ENCODE results near the gene ISLR2.

ISLR2 gene

GRCh38 chr15:74175271-74176191 is 45.1 kb downstream of the ISLR2 start:
- peaks cover 78% of the 10 kb centered on the region for H3K27me3 ChIP-seq (replicated peaks; ENCODE audit: insufficient read depth, low read length)
- H2AFZ ChIP-seq (ENCODE audit: low read length) = no peak overlapping the region
- H3K36me3 ChIP-seq (replicated peaks; ENCODE audit: insufficient read depth, low read length) = no peaks in the 10 kb centered on the region
- no peaks in the 10 kb centered on the region for H3K4me1 ChIP-seq (ENCODE audit: low read length)
- H4K20me1 ChIP-seq (ENCODE audit: insufficient read depth, low read length) = no peaks in the 10 kb centered on the region
- no peak for DNase-seq
- no peak overlapping the region for H3K27ac ChIP-seq (ENCODE audit: low read length)
- no peaks in the 10 kb centered on the region for H3F3A ChIP-seq (ENCODE audit: insufficient read depth, low read length)
- H3K9me2 ChIP-seq (replicated peaks; ENCODE audit: insufficient read depth, low read length) = no peaks in the 10 kb centered on the region
- no peak overlapping the region for H3K9ac ChIP-seq (ENCODE audit: low read length)
- H3K4me3 ChIP-seq (ENCODE audit: low read length) = no peak overlapping the region
- H3K4me2 ChIP-seq (ENCODE audit: low read depth, low read length) = no peak overlapping the region
- no peaks in the 10 kb centered on the region for H3K9me3 ChIP-seq (replicated peaks; ENCODE audit: insufficient read depth, low read length)
- TF ChIP-seq, protein P1, sequence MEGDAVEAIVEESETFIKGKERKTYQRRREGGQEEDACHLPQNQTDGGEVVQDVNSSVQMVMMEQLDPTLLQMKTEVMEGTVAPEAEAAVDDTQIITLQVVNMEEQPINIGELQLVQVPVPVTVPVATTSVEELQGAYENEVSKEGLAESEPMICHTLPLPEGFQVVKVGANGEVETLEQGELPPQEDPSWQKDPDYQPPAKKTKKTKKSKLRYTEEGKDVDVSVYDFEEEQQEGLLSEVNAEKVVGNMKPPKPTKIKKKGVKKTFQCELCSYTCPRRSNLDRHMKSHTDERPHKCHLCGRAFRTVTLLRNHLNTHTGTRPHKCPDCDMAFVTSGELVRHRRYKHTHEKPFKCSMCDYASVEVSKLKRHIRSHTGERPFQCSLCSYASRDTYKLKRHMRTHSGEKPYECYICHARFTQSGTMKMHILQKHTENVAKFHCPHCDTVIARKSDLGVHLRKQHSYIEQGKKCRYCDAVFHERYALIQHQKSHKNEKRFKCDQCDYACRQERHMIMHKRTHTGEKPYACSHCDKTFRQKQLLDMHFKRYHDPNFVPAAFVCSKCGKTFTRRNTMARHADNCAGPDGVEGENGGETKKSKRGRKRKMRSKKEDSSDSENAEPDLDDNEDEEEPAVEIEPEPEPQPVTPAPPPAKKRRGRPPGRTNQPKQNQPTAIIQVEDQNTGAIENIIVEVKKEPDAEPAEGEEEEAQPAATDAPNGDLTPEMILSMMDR (IDR thresholded peaks at IDR 0.05; ENCODE audit: low read length) = no peak
- TF ChIP-seq EZH2phosphoT487 (IDR thresholded peaks at IDR 0.05; ENCODE audit: low read length) = no peak
- no peak for TF ChIP-seq EZH2 (optimal IDR thresholded peaks at IDR 0.05; ENCODE audit: low read depth, low read length)
- no peaks in the 10 kb centered on the region for H3K79me2 ChIP-seq (ENCODE audit: low read length)

DNA sequence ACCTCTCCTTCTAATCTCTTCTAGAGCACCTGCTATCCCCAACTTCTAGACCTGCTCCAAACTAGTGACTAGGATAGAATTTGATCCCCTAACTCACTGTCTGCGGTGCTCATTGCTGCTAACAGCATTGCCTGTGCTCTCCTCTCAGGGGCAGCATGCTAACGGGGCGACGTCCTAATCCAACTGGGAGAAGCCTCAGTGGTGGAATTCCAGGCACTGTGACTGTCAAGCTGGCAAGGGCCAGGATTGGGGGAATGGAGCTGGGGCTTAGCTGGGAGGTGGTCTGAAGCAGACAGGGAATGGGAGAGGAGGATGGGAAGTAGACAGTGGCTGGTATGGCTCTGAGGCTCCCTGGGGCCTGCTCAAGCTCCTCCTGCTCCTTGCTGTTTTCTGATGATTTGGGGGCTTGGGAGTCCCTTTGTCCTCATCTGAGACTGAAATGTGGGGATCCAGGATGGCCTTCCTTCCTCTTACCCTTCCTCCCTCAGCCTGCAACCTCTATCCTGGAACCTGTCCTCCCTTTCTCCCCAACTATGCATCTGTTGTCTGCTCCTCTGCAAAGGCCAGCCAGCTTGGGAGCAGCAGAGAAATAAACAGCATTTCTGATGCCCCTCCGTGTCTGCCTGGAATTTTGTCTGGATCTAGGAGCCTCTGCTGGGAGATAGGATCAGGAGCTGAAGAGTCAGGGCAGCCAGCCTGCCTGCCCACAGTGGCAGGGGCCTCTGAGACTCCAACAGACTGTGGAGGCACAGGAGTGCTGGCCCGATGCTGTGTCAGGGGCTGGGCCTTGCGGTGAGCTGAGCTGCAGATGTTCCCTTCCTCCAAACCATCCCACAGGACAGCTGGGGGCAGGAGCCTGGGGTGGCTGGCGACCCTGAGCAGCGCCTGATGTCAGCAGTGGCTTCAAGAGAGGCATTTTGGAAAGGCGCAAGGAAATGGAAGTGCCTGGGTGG is 46.2 kb downstream of the ISLR2 start:
- Histone ChIP-seq H3K4me3 (ENCODE audit: low read length) (no peak overlapping the region), H2AFZ (ENCODE audit: low read length) (no peak overlapping the region), H3K36me3 (replicated peaks; ENCODE audit: insufficient read depth, low read length) (no peaks in the 10 kb centered on the region), H3K9me2 (replicated peaks; ENCODE audit: insufficient read depth, low read length) (no peaks in the 10 kb centered on the region), H3K9ac (ENCODE audit: low read length) (no peak overlapping the region), H3K27ac (ENCODE audit: low read length) (no peak overlapping the region), H4K20me1 (ENCODE audit: insufficient read depth, low read length) (no peaks in the 10 kb centered on the region), H3K4me1 (ENCODE audit: low read length) (no peaks in the 10 kb centered on the region), H3K9me3 (replicated peaks; ENCODE audit: insufficient read depth, low read length) (no peaks in the 10 kb centered on the region), H3K79me2 (ENCODE audit: low read length) (no peaks in the 10 kb centered on the region), H3F3A (ENCODE audit: insufficient read depth, low read length) (no peaks in the 10 kb centered on the region), H3K27me3 (replicated peaks; ENCODE audit: insufficient read depth, low read length) (peaks cover 78% of the 10 kb centered on the region), H3K4me2 (ENCODE audit: low read depth, low read length) (no peak overlapping the region)
- no peak for DNase-seq
- TF ChIP-seq EZH2 (optimal IDR thresholded peaks at IDR 0.05; ENCODE audit: low read depth, low read length) (no peak), EZH2phosphoT487 (IDR thresholded peaks at IDR 0.05; ENCODE audit: low read length) (no peak)
- TF ChIP-seq, protein P1 (IDR thresholded peaks at IDR 0.05; ENCODE audit: low read length) = no peak

DNA sequence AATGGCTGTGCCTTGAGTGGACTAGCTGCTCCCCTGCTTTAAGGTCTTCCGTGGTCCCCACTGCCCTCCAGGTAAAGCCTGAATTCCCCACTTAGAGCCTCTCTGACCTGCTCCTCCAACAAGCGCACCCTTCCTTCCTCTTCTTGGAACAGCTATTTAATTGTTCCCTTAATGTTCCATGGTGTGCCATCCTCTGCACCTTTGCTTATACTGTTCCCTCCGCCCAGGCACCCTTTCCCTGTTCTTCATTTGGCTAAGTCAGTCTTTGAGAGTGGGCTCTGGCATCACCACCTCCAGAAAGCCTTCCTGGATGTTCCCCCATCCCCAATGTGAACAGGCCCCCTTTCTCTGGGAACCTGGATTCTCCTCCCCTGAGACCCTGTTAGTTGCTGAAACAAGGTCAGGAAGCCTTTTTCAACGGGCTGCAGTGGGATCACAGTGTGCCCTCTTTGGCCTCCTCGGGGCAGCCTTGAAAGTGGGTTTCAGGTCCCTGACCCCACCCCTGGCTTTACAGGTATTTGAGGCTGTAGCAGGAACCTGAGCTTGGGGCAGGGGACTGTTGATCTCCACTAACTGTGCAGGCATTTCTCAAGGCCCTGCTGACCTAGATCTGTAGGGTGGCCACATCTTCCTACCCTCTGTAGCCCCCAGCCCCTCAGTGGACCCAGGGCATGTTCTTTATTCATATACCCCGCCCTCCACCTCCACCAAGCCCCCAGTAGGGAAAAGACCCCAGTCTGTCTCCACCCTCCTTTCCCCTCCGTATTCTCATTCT is 48.1 kb downstream of the ISLR2 start:
- H2AFZ ChIP-seq (ENCODE audit: low read length) = no peak overlapping the region
- H3K9me3 ChIP-seq (replicated peaks; ENCODE audit: insufficient read depth, low read length) = no peaks in the 10 kb centered on the region
- H3K27ac ChIP-seq (ENCODE audit: low read length) = no peak overlapping the region
- H3K79me2 ChIP-seq (ENCODE audit: low read length) = no peaks in the 10 kb centered on the region
- DNase-seq = no peak
- no peaks in the 10 kb centered on the region for H3K4me1 ChIP-seq (ENCODE audit: low read length)
- no peaks in the 10 kb centered on the region for H3K36me3 ChIP-seq (replicated peaks; ENCODE audit: insufficient read depth, low read length)
- H3K9ac ChIP-seq (ENCODE audit: low read length) = no peak overlapping the region
- H3K27me3 ChIP-seq (replicated peaks; ENCODE audit: insufficient read depth, low read length) = peaks cover 86% of the 10 kb centered on the region
- no peak overlapping the region for H3K4me2 ChIP-seq (ENCODE audit: low read depth, low read length)
- no peaks in the 10 kb centered on the region for H4K20me1 ChIP-seq (ENCODE audit: insufficient read depth, low read length)
- TF ChIP-seq EZH2phosphoT487 (IDR thresholded peaks at IDR 0.05; ENCODE audit: low read length) = no peak
- H3F3A ChIP-seq (ENCODE audit: insufficient read depth, low read length) = no peaks in the 10 kb centered on the region
- no peaks in the 10 kb centered on the region for H3K9me2 ChIP-seq (replicated peaks; ENCODE audit: insufficient read depth, low read length)
- no peak overlapping the region for H3K4me3 ChIP-seq (ENCODE audit: low read length)

Data from MM.1S (cell line).